HEK293T (cell line): Measurements from ENCODE around the gene COPS3.

Experiments used
- BHLHE40 ChIP-seq: fragments of 450-650 bp; IDR thresholded peaks from 2 replicates; pipeline ENCODE4 v1.6.1; 2016; ENCODE audit warnings: mild to moderate bottlenecking, moderate library complexity, borderline replicate concordance
- ELF4 ChIP-seq: fragments of 450-650 bp; IDR thresholded peaks from 2 replicates; pipeline ENCODE4 v1.6.1; 2017; ENCODE audit warnings: antibody characterized with exemption
- PKNOX1 ChIP-seq: fragments of 450-650 bp; IDR thresholded peaks from 2 replicates; pipeline ENCODE4 v1.6.1; 2016

- TF ChIP-seq PKNOX1 (no peak), ELF4 (no peak), BHLHE40 (no peak)
Observed at GRCh38 chr17:17200831-17201230, 80.2 kb downstream of the COPS3 start.
